SK-N-SH treated with all-trans-retinoic acid at 6 μM for 48 hours (cell line): ENCODE results near the gene IFIT5.

Experiments
- ATAC-seq: fragments of 200-7000 bp; cut with Tn5 transposase; 3 replicates; pipeline ENCODE4 v1.9.1; 2020; ENCODE audit warnings: mild to moderate bottlenecking, moderate library complexity
- ARNTL ChIP-seq: fragments of 450-650 bp; formaldehyde crosslinking; IDR thresholded peaks from 2 replicates; pipeline ENCODE4 v1.5.0; 2020; ENCODE audit warnings: low read depth, mild to moderate bottlenecking, moderate library complexity, borderline replicate concordance
- CSDC2 ChIP-seq: fragments of 250-450 bp; sonication (Bioruptor Pico); IDR thresholded peaks from 2 replicates; pipeline ENCODE4 v1.5.0; 2020; ENCODE audit warnings: mild to moderate bottlenecking, moderate library complexity
- ESRRG ChIP-seq: fragments of 250-450 bp; sonication (Bioruptor Pico); IDR thresholded peaks from 2 replicates; pipeline ENCODE4 v1.6.1; 2021; ENCODE audit warnings: mild to moderate bottlenecking
- GLIS3 ChIP-seq: fragments of 250-450 bp; sonication (Bioruptor Pico); IDR thresholded peaks from 2 replicates; pipeline ENCODE4 v1.5.0; 2020; ENCODE audit warnings: mild to moderate bottlenecking, moderate library complexity
- PPARA ChIP-seq: fragments of 250-450 bp; sonication (Bioruptor Pico); IDR thresholded peaks from 2 replicates; pipeline ENCODE4 v1.5.0; 2020; ENCODE audit warnings: mild to moderate bottlenecking, borderline replicate concordance
- SNAI2 ChIP-seq: fragments of 250-450 bp; sonication (Bioruptor Pico); IDR thresholded peaks from 2 replicates; pipeline ENCODE4 v1.5.0; 2020; ENCODE audit warnings: mild to moderate bottlenecking, moderate library complexity
- TCF4 ChIP-seq: fragments of 250-450 bp; sonication (Bioruptor Pico); IDR thresholded peaks from 2 replicates; pipeline ENCODE4 v1.8.0; 2021; ENCODE audit warnings: mild to moderate bottlenecking, moderate library complexity, borderline replicate concordance
- TOX ChIP-seq: fragments of 250-450 bp; sonication (Bioruptor Pico); IDR thresholded peaks from 2 replicates; pipeline ENCODE4 v1.8.0; 2021; ENCODE audit warnings: mild to moderate bottlenecking, moderate library complexity, borderline replicate concordance
- ZFP30 ChIP-seq: fragments of 450-650 bp; formaldehyde crosslinking; IDR thresholded peaks from 2 replicates; pipeline ENCODE4 v1.5.0; 2022; ENCODE audit warnings: mild to moderate bottlenecking, moderate library complexity
- ZNF565 ChIP-seq: fragments of 450-650 bp; formaldehyde crosslinking; conservative IDR thresholded peaks from 2 replicates; pipeline ENCODE4 v1.5.0; 2020; ENCODE audit warnings: low read depth, mild to moderate bottlenecking, moderate library complexity
- TF ChIP-seq, protein P1 (sequence below): fragments of 250-450 bp; sonication (Bioruptor Pico); IDR thresholded peaks from 2 replicates; pipeline ENCODE4 v1.5.0; 2020; ENCODE audit warnings: mild to moderate bottlenecking, moderate library complexity
- TF ChIP-seq, protein P2 (sequence below): fragments of 250-450 bp; sonication (Bioruptor Pico); IDR thresholded peaks from 2 replicates; pipeline ENCODE4 v1.8.0; 2020; ENCODE audit warnings: mild to moderate bottlenecking, moderate library complexity, borderline replicate concordance
- TF ChIP-seq, protein P3 (sequence below): fragments of 250-450 bp; sonication (Bioruptor Pico); IDR thresholded peaks from 2 replicates; pipeline ENCODE4 v1.5.1; 2021; ENCODE audit warnings: mild to moderate bottlenecking, moderate library complexity
- TF ChIP-seq, protein P4 (sequence below): fragments of 250-450 bp; sonication (Bioruptor Pico); IDR thresholded peaks from 2 replicates; pipeline ENCODE4 v1.8.0; 2021; ENCODE audit warnings: low read depth, mild to moderate bottlenecking, moderate library complexity, borderline replicate concordance

Gene IFIT5, protein sequence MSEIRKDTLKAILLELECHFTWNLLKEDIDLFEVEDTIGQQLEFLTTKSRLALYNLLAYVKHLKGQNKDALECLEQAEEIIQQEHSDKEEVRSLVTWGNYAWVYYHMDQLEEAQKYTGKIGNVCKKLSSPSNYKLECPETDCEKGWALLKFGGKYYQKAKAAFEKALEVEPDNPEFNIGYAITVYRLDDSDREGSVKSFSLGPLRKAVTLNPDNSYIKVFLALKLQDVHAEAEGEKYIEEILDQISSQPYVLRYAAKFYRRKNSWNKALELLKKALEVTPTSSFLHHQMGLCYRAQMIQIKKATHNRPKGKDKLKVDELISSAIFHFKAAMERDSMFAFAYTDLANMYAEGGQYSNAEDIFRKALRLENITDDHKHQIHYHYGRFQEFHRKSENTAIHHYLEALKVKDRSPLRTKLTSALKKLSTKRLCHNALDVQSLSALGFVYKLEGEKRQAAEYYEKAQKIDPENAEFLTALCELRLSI

DNA sequence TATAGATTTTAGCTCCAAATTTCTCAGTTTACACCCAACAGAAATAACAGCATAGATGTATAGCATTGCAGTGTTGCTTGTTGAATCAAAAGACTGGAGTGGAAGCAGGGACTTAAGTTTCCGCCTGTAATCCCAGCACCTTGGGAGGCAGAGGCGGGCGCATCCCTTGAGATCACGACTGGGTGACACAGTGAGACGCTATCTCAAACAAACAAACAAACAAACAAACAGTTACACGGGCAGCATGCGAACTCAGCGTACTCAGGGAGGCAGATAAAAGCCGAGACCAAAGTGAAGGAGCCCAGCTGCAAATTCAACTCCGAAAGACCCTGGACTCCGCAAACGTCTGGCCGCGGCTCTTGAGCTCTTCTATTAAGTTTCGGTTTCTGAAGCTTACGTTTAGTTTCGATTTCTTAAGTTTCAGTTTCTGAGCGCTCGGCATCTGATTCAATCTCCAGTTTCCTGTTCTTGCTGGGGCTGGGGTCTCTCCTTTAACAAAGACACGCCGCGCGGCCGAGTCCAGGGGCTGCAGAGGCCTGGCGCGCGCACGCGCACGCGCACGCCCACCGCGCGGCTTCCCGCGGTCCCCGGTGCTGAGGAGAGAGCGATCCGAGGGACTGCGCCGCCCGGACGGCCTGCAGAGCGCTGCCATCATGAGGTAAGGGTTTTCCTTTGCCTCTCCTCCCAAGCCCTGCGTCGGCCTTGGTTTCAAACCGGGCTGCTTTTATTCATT is at the start of gene IFIT5:
IFIT5 (plus strand) TSS at position 423 of the 733 bp plus-strand sequence; CDS start at position 654, 231 bp downstream.
- TF ChIP-seq, protein P1, sequence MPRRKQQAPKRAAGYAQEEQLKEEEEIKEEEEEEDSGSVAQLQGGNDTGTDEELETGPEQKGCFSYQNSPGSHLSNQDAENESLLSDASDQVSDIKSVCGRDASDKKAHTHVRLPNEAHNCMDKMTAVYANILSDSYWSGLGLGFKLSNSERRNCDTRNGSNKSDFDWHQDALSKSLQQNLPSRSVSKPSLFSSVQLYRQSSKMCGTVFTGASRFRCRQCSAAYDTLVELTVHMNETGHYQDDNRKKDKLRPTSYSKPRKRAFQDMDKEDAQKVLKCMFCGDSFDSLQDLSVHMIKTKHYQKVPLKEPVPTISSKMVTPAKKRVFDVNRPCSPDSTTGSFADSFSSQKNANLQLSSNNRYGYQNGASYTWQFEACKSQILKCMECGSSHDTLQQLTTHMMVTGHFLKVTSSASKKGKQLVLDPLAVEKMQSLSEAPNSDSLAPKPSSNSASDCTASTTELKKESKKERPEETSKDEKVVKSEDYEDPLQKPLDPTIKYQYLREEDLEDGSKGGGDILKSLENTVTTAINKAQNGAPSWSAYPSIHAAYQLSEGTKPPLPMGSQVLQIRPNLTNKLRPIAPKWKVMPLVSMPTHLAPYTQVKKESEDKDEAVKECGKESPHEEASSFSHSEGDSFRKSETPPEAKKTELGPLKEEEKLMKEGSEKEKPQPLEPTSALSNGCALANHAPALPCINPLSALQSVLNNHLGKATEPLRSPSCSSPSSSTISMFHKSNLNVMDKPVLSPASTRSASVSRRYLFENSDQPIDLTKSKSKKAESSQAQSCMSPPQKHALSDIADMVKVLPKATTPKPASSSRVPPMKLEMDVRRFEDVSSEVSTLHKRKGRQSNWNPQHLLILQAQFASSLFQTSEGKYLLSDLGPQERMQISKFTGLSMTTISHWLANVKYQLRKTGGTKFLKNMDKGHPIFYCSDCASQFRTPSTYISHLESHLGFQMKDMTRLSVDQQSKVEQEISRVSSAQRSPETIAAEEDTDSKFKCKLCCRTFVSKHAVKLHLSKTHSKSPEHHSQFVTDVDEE = 0 out of 2 replicates have a peak, but pooled peaks have one; percentile 30
- TF ChIP-seq ESRRG (CRISPR knock-in tag) = no peak
- TF ChIP-seq PPARA (CRISPR knock-in tag) = no peak
- TF ChIP-seq, all 23 proteins: peak for 1
- peak; percentile 95 for ATAC-seq

DNA sequence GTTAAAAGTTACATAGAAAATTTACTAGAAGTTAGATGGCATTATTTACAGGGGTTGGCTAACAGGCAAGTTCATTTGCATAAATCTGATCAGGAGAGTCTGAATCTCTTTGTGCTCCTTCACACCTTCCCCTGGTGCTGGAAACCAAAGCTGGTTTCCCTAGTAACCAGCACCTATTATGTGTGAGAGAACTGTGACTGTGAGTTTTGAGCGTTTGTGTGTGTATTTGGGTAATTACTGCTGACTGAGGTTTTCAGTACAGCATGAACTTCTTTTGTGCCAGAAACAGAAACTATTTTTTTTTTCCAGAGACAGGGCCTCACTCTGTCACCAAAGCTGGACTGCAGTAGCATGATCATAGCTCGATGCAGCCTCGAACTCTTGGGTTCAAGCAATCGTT is 46.8 kb upstream of the IFIT5 start:
- TF ChIP-seq ZNF565 (CRISPR knock-in tag) (no peak), SNAI2 (no peak), CSDC2 (CRISPR knock-in tag) (no peak), ZFP30 (CRISPR knock-in tag) (no peak), GLIS3 (CRISPR knock-in tag) (no peak)
- TF ChIP-seq, protein P2, sequence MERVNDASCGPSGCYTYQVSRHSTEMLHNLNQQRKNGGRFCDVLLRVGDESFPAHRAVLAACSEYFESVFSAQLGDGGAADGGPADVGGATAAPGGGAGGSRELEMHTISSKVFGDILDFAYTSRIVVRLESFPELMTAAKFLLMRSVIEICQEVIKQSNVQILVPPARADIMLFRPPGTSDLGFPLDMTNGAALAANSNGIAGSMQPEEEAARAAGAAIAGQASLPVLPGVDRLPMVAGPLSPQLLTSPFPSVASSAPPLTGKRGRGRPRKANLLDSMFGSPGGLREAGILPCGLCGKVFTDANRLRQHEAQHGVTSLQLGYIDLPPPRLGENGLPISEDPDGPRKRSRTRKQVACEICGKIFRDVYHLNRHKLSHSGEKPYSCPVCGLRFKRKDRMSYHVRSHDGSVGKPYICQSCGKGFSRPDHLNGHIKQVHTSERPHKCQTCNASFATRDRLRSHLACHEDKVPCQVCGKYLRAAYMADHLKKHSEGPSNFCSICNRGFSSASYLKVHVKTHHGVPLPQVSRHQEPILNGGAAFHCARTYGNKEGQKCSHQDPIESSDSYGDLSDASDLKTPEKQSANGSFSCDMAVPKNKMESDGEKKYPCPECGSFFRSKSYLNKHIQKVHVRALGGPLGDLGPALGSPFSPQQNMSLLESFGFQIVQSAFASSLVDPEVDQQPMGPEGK (CRISPR knock-in tag) = no peak
- ATAC-seq = no peak

DNA sequence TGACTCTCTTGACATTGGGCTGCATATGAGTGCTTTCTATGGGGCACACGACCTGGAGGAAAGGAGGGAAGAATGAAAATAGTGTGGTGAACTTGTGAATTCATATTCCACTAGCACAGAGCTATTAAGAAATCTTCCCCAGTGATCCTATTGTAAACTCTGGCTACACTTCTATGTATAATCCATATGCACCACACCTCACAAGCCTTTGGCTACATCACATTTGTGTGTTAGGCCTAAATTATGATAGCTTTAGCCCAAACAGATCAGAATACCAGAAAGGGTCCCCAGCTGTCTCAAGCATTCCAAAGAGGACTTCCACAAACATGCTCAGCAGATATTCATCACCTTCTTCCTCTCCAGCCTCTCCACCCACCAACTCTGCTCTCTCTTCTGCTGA is 46.2 kb upstream of the IFIT5 start:
- TF ChIP-seq TCF4 (no peak), ESRRG (CRISPR knock-in tag) (no peak), TOX (CRISPR knock-in tag) (no peak), ZFP30 (CRISPR knock-in tag) (no peak), ARNTL (CRISPR knock-in tag) (no peak), GLIS3 (CRISPR knock-in tag) (no peak), PPARA (CRISPR knock-in tag) (no peak), ZNF565 (CRISPR knock-in tag) (no peak)
- TF ChIP-seq, protein P1 = no peak
- TF ChIP-seq, protein P3, sequence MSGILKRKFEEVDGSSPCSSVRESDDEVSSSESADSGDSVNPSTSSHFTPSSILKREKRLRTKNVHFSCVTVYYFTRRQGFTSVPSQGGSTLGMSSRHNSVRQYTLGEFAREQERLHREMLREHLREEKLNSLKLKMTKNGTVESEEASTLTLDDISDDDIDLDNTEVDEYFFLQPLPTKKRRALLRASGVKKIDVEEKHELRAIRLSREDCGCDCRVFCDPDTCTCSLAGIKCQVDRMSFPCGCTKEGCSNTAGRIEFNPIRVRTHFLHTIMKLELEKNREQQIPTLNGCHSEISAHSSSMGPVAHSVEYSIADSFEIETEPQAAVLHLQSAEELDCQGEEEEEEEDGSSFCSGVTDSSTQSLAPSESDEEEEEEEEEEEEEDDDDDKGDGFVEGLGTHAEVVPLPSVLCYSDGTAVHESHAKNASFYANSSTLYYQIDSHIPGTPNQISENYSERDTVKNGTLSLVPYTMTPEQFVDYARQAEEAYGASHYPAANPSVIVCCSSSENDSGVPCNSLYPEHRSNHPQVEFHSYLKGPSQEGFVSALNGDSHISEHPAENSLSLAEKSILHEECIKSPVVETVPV = no peak
- TF ChIP-seq, protein P4, sequence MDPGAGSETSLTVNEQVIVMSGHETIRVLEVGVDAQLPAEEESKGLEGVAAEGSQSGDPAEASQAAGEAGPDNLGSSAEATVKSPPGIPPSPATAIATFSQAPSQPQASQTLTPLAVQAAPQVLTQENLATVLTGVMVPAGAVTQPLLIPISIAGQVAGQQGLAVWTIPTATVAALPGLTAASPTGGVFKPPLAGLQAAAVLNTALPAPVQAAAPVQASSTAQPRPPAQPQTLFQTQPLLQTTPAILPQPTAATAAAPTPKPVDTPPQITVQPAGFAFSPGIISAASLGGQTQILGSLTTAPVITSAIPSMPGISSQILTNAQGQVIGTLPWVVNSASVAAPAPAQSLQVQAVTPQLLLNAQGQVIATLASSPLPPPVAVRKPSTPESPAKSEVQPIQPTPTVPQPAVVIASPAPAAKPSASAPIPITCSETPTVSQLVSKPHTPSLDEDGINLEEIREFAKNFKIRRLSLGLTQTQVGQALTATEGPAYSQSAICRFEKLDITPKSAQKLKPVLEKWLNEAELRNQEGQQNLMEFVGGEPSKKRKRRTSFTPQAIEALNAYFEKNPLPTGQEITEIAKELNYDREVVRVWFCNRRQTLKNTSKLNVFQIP (CRISPR knock-in tag) = no peak
- no peak for ATAC-seq
